ENCODE results near the gene PTPRD. TPM values are rescaled to one million over a fixed set of nuclear protein-coding genes. Genes with fewer than 3 reads are reported as not detected.

Gene PTPRD
- total and polyA plus RNA-seq, 5 experiments from 2014 or later, result not detected

GRCh38 chr9:9998491-9999287, 614.1 kb downstream of the PTPRD start:
- POLR2A ChIA-PET, result no interaction called here
- no peak for DNase-seq
- Mint-ChIP-seq H3K9me3 (peaks cover 0 to 5% (median 0%) of the 10 kb centered on the region in 9 donors), H3K4me1 (peaks cover 0 to 5% (median 0%) of the 10 kb centered on the region in 4 donors), H3K27me3 (no peaks in the 10 kb centered on the region), H3K27ac (no peak overlapping the region), H3K4me3 (no peak overlapping the region), H3K36me3 (no peaks in the 10 kb centered on the region)
- no peak for ATAC-seq

- Mint-ChIP-seq H3K9me3 (peaks cover 0 to 5% (median 0%) of the 10 kb centered on the region in 9 donors), H3K27me3 (no peaks in the 10 kb centered on the region), H3K27ac (no peak overlapping the region), H3K36me3 (no peaks in the 10 kb centered on the region), H3K4me1 (peaks cover 0 to 5% (median 0%) of the 10 kb centered on the region in 4 donors), H3K4me3 (no peak overlapping the region)
- DNase-seq, result no peak
- no peak for ATAC-seq
- POLR2A ChIA-PET, result no interaction called here
These were observed 615.2 kb downstream of the PTPRD start for GRCh38 chr9:9997585-9997984.

GRCh38 chr9:9996259-9996658, 616.5 kb downstream of the PTPRD start:
- no peak for ATAC-seq
- DNase-seq, result no peak
- H3K36me3 Mint-ChIP-seq, result no peaks in the 10 kb centered on the region
- peaks cover 0 to 5% (median 0%) of the 10 kb centered on the region in 4 donors for H3K4me1 Mint-ChIP-seq
- H3K27me3 Mint-ChIP-seq, result no peaks in the 10 kb centered on the region
- H3K9me3 Mint-ChIP-seq, result peaks cover 0 to 5% (median 0%) of the 10 kb centered on the region in 9 donors
- POLR2A ChIA-PET, result no interaction called here
- H3K4me3 Mint-ChIP-seq, result no peak overlapping the region
- no peak overlapping the region for H3K27ac Mint-ChIP-seq

- DNase-seq (no peak), ATAC-seq (no peak)
- POLR2A ChIA-PET, result no interaction called here
- Mint-ChIP-seq H3K27me3 (no peaks in the 10 kb centered on the region), H3K4me1 (no peaks in the 10 kb centered on the region), H3K9me3 (peaks cover 0 to 4% (median 0%) of the 10 kb centered on the region in 9 donors), H3K36me3 (no peaks in the 10 kb centered on the region), H3K27ac (no peak overlapping the region), H3K4me3 (no peak overlapping the region)
These were observed 619.9 kb downstream of the PTPRD start for GRCh38 chr9:9992936-9993335.

- Mint-ChIP-seq H3K36me3 (no peaks in the 10 kb centered on the region), H3K27ac (no peak overlapping the region), H3K4me1 (no peaks in the 10 kb centered on the region), H3K9me3 (peaks cover 0 to 2% (median 0%) of the 10 kb centered on the region in 9 donors), H3K4me3 (no peak overlapping the region), H3K27me3 (peaks cover 0 to 4% (median 0%) of the 10 kb centered on the region in 5 donors)
- DNase-seq (no peak), ATAC-seq (no peak)
- POLR2A ChIA-PET, result no interaction called here
These were observed 639.7 kb downstream of the PTPRD start for GRCh38 chr9:9973062-9973461.

GRCh38 chr9:9970514-9970913, 642.3 kb downstream of the PTPRD start:
- no peak overlapping the region for H3K4me3 Mint-ChIP-seq
- ATAC-seq, result no peak
- H3K27me3 Mint-ChIP-seq, result peaks cover 0 to 4% (median 0%) of the 10 kb centered on the region in 5 donors
- no peaks in the 10 kb centered on the region for H3K36me3 Mint-ChIP-seq
- POLR2A ChIA-PET, result no interaction called here
- H3K9me3 Mint-ChIP-seq, result peaks cover 0 to 2% (median 0%) of the 10 kb centered on the region in 9 donors
- DNase-seq, result no peak
- no peaks in the 10 kb centered on the region for H3K4me1 Mint-ChIP-seq
- H3K27ac Mint-ChIP-seq, result no peak overlapping the region

GRCh38 chr9:9963841-9964240, 649.0 kb downstream of the PTPRD start:
- POLR2A ChIA-PET, result no interaction called here
- Mint-ChIP-seq H3K4me3 (no peak overlapping the region), H3K36me3 (no peaks in the 10 kb centered on the region), H3K27ac (no peak overlapping the region), H3K4me1 (no peaks in the 10 kb centered on the region), H3K27me3 (peaks cover 0 to 7% (median 0%) of the 10 kb centered on the region in 5 donors), H3K9me3 (peaks cover 0 to 5% (median 0%) of the 10 kb centered on the region in 9 donors)
- ATAC-seq (no peak), DNase-seq (no peak)

- no peak for ATAC-seq
- Mint-ChIP-seq H3K9me3 (peaks cover 0 to 5% (median 0%) of the 10 kb centered on the region in 9 donors), H3K36me3 (no peaks in the 10 kb centered on the region), H3K4me1 (no peaks in the 10 kb centered on the region), H3K27me3 (peaks cover 0 to 7% (median 0%) of the 10 kb centered on the region in 5 donors), H3K27ac (no peak overlapping the region), H3K4me3 (no peak overlapping the region)
- POLR2A ChIA-PET, result no interaction called here
- no peak for DNase-seq
These were observed 650.9 kb downstream of the PTPRD start for GRCh38 chr9:9961934-9962333.

- Mint-ChIP-seq H3K4me1 (no peaks in the 10 kb centered on the region), H3K36me3 (no peaks in the 10 kb centered on the region), H3K9me3 (peaks cover 0 to 5% (median 0%) of the 10 kb centered on the region in 9 donors), H3K27me3 (peaks cover 0 to 7% (median 0%) of the 10 kb centered on the region in 5 donors), H3K4me3 (no peak overlapping the region), H3K27ac (no peak overlapping the region)
- ATAC-seq (no peak), DNase-seq (no peak)
- POLR2A ChIA-PET, result no interaction called here
These were observed 651.3 kb downstream of the PTPRD start for GRCh38 chr9:9961487-9961886.

- DNase-seq (no peak), ATAC-seq (no peak)
- Mint-ChIP-seq H3K4me1 (no peaks in the 10 kb centered on the region), H3K27ac (no peak overlapping the region), H3K4me3 (no peak overlapping the region), H3K9me3 (peaks cover 0 to 2% (median 0%) of the 10 kb centered on the region in 9 donors), H3K27me3 (no peaks in the 10 kb centered on the region), H3K36me3 (no peaks in the 10 kb centered on the region)
- POLR2A ChIA-PET, result no interaction called here
These were observed 661.1 kb downstream of the PTPRD start for GRCh38 chr9:9951556-9952160.

GRCh38 chr9:9950813-9951212, 662.0 kb downstream of the PTPRD start:
- peaks cover 0 to 2% (median 0%) of the 10 kb centered on the region in 9 donors for H3K9me3 Mint-ChIP-seq

GRCh38 chr9:9949978-9950377, 662.8 kb downstream of the PTPRD start:
- no peaks in the 10 kb centered on the region for H3K4me1 Mint-ChIP-seq
- peaks cover 0 to 2% (median 0%) of the 10 kb centered on the region in 9 donors for H3K9me3 Mint-ChIP-seq
- ATAC-seq, result no peak
- DNase-seq, result no peak
- H3K4me3 Mint-ChIP-seq, result no peak overlapping the region
- H3K36me3 Mint-ChIP-seq, result no peaks in the 10 kb centered on the region
- no peak overlapping the region for H3K27ac Mint-ChIP-seq
- POLR2A ChIA-PET, result no interaction called here
- no peaks in the 10 kb centered on the region for H3K27me3 Mint-ChIP-seq

More at GRCh38 chr9:9950813-9951212, 662.0 kb downstream of the PTPRD start:
- no peak overlapping the region for H3K4me3 Mint-ChIP-seq
- no peak overlapping the region for H3K27ac Mint-ChIP-seq
- H3K27me3 Mint-ChIP-seq, result no peaks in the 10 kb centered on the region
- ATAC-seq (no peak), DNase-seq (no peak)
- POLR2A ChIA-PET, result no interaction called here
- no peaks in the 10 kb centered on the region for H3K4me1 Mint-ChIP-seq
- H3K36me3 Mint-ChIP-seq, result no peaks in the 10 kb centered on the region

GRCh38 chr9:9949368-9949767, 663.4 kb downstream of the PTPRD start:
- H3K4me1 Mint-ChIP-seq, result no peaks in the 10 kb centered on the region
- ATAC-seq (no peak), DNase-seq (no peak)
- H3K27ac Mint-ChIP-seq, result no peak overlapping the region
- H3K9me3 Mint-ChIP-seq, result peaks cover 0 to 2% (median 0%) of the 10 kb centered on the region in 9 donors
- H3K27me3 Mint-ChIP-seq, result no peaks in the 10 kb centered on the region
- POLR2A ChIA-PET, result no interaction called here
- H3K4me3 Mint-ChIP-seq, result no peak overlapping the region
- H3K36me3 Mint-ChIP-seq, result no peaks in the 10 kb centered on the region

Measured in naive thymus-derived CD8-positive, alpha-beta T cell (primary cell).